Measurements from ENCODE around the gene DNAH14.
"Not testable (repeated sequence)": the region's sequence is repeated elsewhere in the genome, so short reads cannot be mapped to it uniquely, and the experiment has no call there.

The DNAH14 gene

GRCh38 chr1:225360119-225360518 lies 430.6 kb downstream of the DNAH14 start:
- no peak for DNase-seq

GRCh38 chr1:225361176-225361575 lies 431.7 kb downstream of the DNAH14 start:
- DNase-seq, result no peak

GRCh38 chr1:225362805-225363204 lies 433.3 kb downstream of the DNAH14 start:
- DNase-seq, result no peak

GRCh38 chr1:225364439-225364838 lies 435.0 kb downstream of the DNAH14 start:
- no peak for DNase-seq

- DNase-seq, result no peak
These were observed 436.5 kb downstream of the DNAH14 start for GRCh38 chr1:225366018-225366417.

- DNase-seq, result no peak
These were observed 437.1 kb downstream of the DNAH14 start for GRCh38 chr1:225366552-225366951.

GRCh38 chr1:225368036-225368552 lies 438.6 kb downstream of the DNAH14 start:
- no peak for DNase-seq

- DNase-seq, result no peak
These were observed 442.0 kb downstream of the DNAH14 start for GRCh38 chr1:225371366-225372010.

GRCh38 chr1:225373155-225373554 lies 443.7 kb downstream of the DNAH14 start:
- DNase-seq, result no peak

- DNase-seq, result no peak
These were observed 445.5 kb downstream of the DNAH14 start for GRCh38 chr1:225374996-225375395.

- no peak for DNase-seq
These were observed 449.4 kb downstream of the DNAH14 start for GRCh38 chr1:225378880-225379279.

GRCh38 chr1:225380691-225381090 lies 451.2 kb downstream of the DNAH14 start:
- DNase-seq, result no peak

GRCh38 chr1:225386860-225387259 lies 457.4 kb downstream of the DNAH14 start:
- DNase-seq, result not testable (repeated sequence)

GRCh38 chr1:225388372-225388771 lies 458.9 kb downstream of the DNAH14 start:
- no peak for DNase-seq

- no peak for DNase-seq
These were observed 460.4 kb downstream of the DNAH14 start for GRCh38 chr1:225389843-225390242.

- no peak for DNase-seq
These were observed 466.9 kb downstream of the DNAH14 start for GRCh38 chr1:225396357-225396756.

GRCh38 chr1:225400968-225401367 lies 471.5 kb downstream of the DNAH14 start:
- DNase-seq, result no peak

- no peak for DNase-seq
These were observed 477.7 kb downstream of the DNAH14 start for GRCh38 chr1:225406976-225407725.

- DNase-seq, result no peak
These were observed 478.3 kb downstream of the DNAH14 start for GRCh38 chr1:225407755-225408154.

- DNase-seq, result no peak
These were observed 478.8 kb downstream of the DNAH14 start for GRCh38 chr1:225408249-225408648.

- no peak for DNase-seq
These were observed 479.6 kb downstream of the DNAH14 start for GRCh38 chr1:225409051-225409450.

GRCh38 chr1:225410036-225410435 lies 480.6 kb downstream of the DNAH14 start:
- no peak for DNase-seq

- no peak for DNase-seq
These were observed 482.8 kb downstream of the DNAH14 start for GRCh38 chr1:225412321-225412720.

GRCh38 chr1:225412803-225413351 lies 483.4 kb downstream of the DNAH14 start:
- DNase-seq, result no peak

Data from right hindlimb (tissue), 1 donor.